Fibroblast of skin of right quadriceps (primary cell): ENCODE data around the gene MPZL3.

Source experiments
- DNase-seq: peaks from one replicate; pipeline ENCODE4 v3.0.0-alpha.2; 2013

MPZL3 gene

DNA sequence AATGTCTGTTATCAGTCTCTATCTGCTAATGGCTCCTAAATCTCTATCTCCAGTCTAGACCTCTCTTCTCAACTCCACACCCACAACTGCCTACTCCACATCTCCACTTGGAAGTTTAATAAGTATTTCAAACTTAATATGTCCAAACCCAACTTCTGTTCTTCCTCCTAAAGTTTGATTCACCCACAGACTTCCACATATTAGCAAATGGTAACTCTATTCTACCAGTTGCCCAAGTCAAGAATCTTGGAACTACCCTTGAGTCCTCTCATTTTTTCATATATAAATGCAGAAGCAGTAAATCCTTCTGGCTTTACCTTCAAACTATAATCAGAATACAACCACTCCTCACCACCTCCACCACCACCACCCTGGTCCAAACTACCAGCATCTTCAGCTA lies 20.7 kb downstream of the MPZL3 start:
- no peak for DNase-seq

- DNase-seq: no peak
Measured at GRCh38 chr11:118230088-118230487, 22.1 kb downstream of the MPZL3 start.

GRCh38 chr11:118229274-118229847 lies 22.8 kb downstream of the MPZL3 start:
- DNase-seq: no peak

- DNase-seq: no peak
Measured at GRCh38 chr11:118227865-118228785, 24.0 kb downstream of the MPZL3 start.

GRCh38 chr11:118226781-118227180 lies 25.4 kb downstream of the MPZL3 start:
- no peak for DNase-seq

DNA sequence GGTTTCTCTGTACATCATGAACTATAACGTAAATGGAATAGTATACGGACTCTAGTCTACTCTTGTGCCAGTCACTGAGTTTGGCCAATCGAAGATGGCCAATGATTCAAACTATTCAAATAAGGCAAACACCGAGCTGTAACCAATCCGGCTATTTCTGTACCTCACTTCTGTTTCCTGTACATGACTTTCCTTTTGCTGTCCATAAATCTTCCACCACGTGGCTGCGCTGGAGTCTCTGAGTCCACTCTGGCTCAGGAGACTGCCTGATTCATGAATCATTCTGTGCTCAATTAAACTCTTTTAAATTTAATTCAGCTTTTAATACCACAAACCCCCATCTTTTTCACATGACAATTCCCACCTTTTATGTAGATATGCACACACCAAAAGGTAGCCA lies 25.9 kb downstream of the MPZL3 start:
- DNase-seq: peak; percentile 9

GRCh38 chr11:118224511-118225188 lies 27.5 kb downstream of the MPZL3 start, which contains the start of gene JAML:
JAML (minus strand) TSS chr11:118225011; CDS start chr11:118214866, 10,145 bp downstream.
- DNase-seq: no peak

GRCh38 chr11:118223992-118224391 lies 28.2 kb downstream of the MPZL3 start:
- DNase-seq: no peak

DNA sequence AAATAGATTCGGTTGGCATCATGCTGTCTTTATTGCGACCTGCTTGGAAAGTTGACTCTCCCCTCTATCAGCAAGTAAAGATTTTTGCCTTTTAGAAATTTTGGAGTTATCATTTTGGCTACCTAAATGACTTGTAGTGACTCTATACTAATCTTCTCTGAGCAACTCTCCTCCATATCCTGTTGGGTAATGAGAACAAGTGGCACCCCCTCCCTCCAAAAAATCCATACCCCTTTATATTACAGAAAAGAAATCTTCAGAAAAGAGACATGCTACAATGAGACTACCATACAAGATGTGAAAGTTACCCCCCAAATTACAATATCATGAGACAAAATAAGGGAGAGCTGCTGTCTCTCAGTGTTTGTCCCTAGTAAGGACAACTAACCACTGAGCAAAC lies 28.6 kb downstream of the MPZL3 start:
- DNase-seq: no peak

DNA sequence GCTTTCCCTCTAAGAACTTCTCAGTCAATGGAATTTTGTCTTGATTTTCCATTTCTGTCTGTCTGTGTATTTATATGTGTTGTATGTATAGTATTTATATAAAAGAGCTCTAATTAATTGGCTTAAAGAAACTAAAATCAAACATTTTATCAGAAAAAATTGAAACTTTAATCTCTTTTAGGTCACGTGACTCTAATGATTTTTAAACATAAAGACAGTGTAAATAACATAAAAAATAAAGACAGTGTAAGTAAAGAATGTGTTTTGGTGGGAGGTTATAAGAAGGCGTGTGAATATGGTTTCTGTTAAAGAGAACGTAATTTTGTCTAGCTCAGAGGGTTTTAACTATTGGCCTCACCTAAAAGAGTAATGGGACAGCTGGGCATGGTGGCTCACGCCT lies 29.7 kb downstream of the MPZL3 start:
- DNase-seq: no peak

DNA sequence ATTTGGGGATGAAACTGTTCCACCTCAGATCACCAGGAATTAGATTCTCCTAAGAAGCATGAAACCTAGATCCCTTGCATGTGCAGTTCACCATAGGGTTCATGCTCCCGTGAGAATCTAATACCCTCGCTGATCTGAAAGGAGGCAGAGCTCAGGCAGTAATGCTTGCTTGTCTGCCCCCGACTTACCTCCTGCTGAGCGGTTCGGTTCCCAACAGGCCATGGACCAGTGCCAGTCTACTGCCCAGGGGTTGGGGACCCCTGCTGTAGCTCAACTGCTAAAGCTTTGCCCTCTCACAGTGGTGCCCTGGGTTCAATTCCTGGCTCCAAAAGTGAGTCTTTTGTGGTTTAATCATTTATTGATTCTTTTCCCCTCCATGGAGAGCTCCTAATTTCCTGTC lies 30.7 kb downstream of the MPZL3 start:
- no peak for DNase-seq

- no peak for DNase-seq
Measured at GRCh38 chr11:118219732-118220131, 32.4 kb downstream of the MPZL3 start.

DNA sequence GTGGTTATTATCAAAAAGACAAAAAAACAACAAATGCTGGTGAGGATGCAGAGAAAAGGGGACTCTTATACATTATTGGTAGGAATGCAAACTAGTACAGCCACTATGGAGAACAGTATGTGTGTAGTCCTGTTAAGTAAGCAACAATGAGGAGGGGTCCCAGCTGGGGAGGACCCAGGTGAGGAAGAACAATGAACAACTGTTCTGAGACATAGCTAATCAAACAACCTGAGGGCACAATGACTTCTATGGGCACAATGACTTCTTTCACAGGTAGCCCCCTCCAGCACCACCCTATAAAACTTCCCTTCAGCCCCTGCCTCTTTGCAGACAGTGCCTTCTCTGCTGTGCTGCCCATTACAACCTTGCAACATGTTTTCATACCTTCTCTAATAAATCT lies 32.9 kb downstream of the MPZL3 start:
- DNase-seq: no peak

DNA sequence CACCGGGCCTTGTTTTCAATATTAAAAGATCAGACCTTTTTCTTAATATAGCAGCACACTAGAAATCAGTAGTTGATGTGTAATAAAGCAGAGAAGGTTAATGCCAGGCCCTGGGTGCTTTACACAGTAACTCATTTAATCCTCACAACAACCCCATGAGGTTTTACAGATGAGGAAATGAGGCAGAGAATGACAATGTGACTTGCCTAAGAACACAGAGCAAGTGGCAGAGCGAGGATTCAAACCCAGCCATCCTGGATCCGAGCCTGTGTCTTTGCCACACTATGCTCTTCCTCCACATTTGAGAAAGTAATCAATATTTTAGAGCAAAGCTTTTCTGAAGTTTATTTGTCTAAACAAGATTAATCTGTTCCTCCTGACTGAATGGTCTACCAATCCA lies 34.6 kb downstream of the MPZL3 start:
- no peak for DNase-seq

GRCh38 chr11:118216621-118217481 lies 35.3 kb downstream of the MPZL3 start:
- no peak for DNase-seq

GRCh38 chr11:118215765-118216164 lies 36.4 kb downstream of the MPZL3 start:
- DNase-seq: no peak

GRCh38 chr11:118215262-118215661 lies 36.9 kb downstream of the MPZL3 start:
- DNase-seq: no peak

DNA sequence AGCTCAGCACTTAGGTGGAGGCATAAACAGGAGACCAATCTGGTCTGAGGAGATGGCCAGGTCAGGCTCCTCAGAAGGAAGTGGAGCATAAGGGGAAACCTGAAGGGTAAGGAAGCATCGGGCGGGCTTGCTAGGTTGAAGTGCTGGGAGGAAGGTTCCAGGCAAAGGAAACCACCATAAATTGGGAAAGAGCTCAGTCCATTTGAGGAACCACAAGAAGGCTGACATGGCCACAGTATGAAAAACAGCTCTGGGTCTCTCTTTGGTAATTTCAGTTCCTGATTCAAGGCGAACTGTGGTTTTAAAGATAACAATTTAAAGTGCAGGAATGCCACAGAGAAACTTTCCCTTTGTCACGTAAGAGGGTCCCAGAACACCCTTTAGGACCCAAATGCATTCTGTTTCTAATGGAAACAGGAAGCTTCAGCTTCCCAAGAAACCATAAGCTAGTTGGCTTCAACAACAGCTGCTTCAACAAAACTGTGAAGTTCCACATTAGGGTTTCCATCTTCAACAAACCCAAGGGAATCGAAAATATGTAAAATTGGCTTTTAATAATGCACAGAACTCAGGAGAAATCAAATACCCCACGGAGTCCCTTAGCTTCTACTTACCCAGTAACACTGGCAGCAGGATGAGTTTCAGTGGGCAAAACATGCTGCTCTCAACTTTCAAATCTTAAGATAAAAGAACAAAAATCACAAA lies 37.8 kb downstream of the MPZL3 start:
- no peak for DNase-seq

GRCh38 chr11:118213781-118214180 lies 38.4 kb downstream of the MPZL3 start:
- DNase-seq: no peak

DNA sequence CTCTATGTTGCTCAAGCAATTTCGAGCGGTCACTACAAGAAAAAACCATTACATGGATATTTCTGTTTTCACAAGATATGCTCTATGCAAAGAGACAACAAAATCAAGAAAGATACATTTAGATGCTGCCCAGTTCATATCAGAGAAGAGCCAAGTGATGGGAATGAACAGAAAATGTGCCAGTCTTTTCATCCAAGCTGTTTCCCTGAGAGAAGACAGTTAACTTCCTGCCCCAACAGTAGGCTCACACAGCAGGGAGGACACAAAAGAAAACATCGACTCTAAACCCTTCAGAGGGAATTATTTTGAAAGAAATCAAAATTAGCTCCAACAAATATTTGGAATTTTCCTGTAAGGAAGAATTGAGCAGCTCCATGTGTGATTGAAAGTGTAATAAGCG lies 39.0 kb downstream of the MPZL3 start:
- no peak for DNase-seq

- no peak for DNase-seq
Measured at GRCh38 chr11:118212781-118213191, 39.4 kb downstream of the MPZL3 start.

DNA sequence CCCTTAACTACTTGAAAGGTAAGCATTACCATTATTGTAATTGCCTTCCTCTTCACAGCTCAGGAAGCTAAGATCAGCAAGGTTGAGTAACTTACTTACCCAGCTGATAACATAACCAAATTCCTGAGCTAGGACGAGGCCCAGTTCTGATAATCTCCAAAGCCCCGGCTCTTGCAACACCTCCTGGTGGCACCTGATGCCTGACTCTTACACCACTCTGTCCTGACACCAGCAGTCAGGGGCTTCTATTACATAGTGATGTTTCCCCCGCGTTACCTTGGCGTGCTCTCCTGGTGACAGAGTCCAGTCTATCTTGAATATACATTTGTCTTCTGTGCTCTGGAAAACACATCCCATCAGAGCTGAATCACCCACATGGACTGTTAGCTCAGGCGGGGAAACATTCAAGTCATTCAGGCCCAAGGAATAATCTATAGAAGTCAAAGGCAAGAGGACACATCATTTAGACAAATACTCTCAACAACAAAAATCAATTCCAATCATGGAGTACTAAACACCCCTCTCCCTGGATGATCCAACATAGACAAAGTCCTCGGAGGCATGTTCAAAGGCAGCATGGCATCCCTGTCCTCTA lies 39.9 kb downstream of the MPZL3 start:
- DNase-seq: no peak
